Ishikawa (cell line): ENCODE results near the gene KCNN3.

Source experiments
- CEBPB ChIP-seq: IDR thresholded peaks from 2 replicates; pipeline ENCODE4 v1.6.1; 2012
- CREB1 ChIP-seq: IDR thresholded peaks from 2 replicates; pipeline ENCODE4 v1.6.1; 2012; ENCODE audit warnings: low read depth
- EP300 ChIP-seq: IDR thresholded peaks from 2 replicates; pipeline ENCODE4 v1.6.1; 2012; ENCODE audit warnings: borderline replicate concordance
- FOXM1 ChIP-seq: IDR thresholded peaks from 2 replicates; pipeline ENCODE4 v1.6.1; 2012; ENCODE audit warnings: low read depth, borderline replicate concordance
- MAX ChIP-seq: IDR thresholded peaks from 2 replicates; pipeline ENCODE4 v1.6.1; 2012
- RAD21 ChIP-seq: IDR thresholded peaks from 2 replicates; pipeline ENCODE4 v1.6.1; 2012; ENCODE audit warnings: low read depth
- TAF1 ChIP-seq: IDR thresholded peaks from 2 replicates; pipeline ENCODE4 v1.6.1; 2012; ENCODE audit warnings: low read depth, mild to moderate bottlenecking
- TCF12 ChIP-seq: IDR thresholded peaks from 2 replicates; pipeline ENCODE4 v1.6.1; 2012; ENCODE audit warnings: low read depth

- no peak for TF ChIP-seq MAX
- no peak for TF ChIP-seq FOXM1
- TF ChIP-seq RAD21, result no peak
- no peak for TF ChIP-seq TAF1
- TF ChIP-seq CEBPB, result no peak
- TF ChIP-seq EP300, result no peak
- TF ChIP-seq TCF12, result no peak
- no peak for TF ChIP-seq CREB1
Measured at GRCh38 chr1:154755858-154756730, 114.0 kb downstream of the KCNN3 start.
